Liver (tissue), 9 donors: Measurements from ENCODE around the gene FAM163A. TPM values are rescaled to one million over a fixed set of nuclear protein-coding genes. Genes with fewer than 3 reads are reported as not detected.

ENCODE experiments used
- DNase-seq: peaks from one replicate; pipeline ENCODE4 v3.0.0-alpha.2; 2017; ENCODE audit warnings: low spot score
- H3K27ac ChIP-seq, 2 donors: one replicate each; pipeline ENCODE4 v1.7.0; 2013; ENCODE audit warnings: inconsistent platforms in 2 of 2, low read length in 2 of 2, control low read depth in 1 of 2, low read depth in 1 of 2, mild to moderate bottlenecking in 1 of 2
- H3K27me3 ChIP-seq, 4 donors: one replicate each; pipeline versions ENCODE4 v1.6.1 to v1.7.0; 2013; ENCODE audit warnings: low read length in 3 of 4, inconsistent platforms in 1 of 4, mild to moderate bottlenecking in 1 of 4, moderate library complexity in 1 of 4; ENCODE audit not compliant: control insufficient read depth in 4 of 4, insufficient read depth in 4 of 4
- H3K36me3 ChIP-seq, 4 donors: one replicate each; pipeline versions ENCODE4 v1.6.1 to v1.7.0; 2013; ENCODE audit warnings: low read length in 3 of 4, mild to moderate bottlenecking in 3 of 4, low read depth in 1 of 4, moderate library complexity in 1 of 4; ENCODE audit not compliant: control insufficient read depth in 4 of 4, insufficient read depth in 3 of 4
- H3K4me1 ChIP-seq, 4 donors: one replicate each; pipeline versions ENCODE4 v1.6.1 to v1.7.0; 2013; ENCODE audit warnings: low read length in 3 of 4, mild to moderate bottlenecking in 3 of 4, moderate library complexity in 1 of 4; ENCODE audit not compliant: control insufficient read depth in 4 of 4, insufficient read depth in 4 of 4
- H3K4me3 ChIP-seq, 3 donors: one replicate each; pipeline versions ENCODE4 v1.6.1 to v1.7.0; 2013; ENCODE audit warnings: low read length in 3 of 3, control low read depth in 1 of 3, low read depth in 1 of 3, mild to moderate bottlenecking in 1 of 3
- H3K9ac ChIP-seq, 2 donors: one replicate each; pipeline ENCODE4 v1.7.0; 2013; ENCODE audit warnings: low read length in 2 of 2, mild to moderate bottlenecking in 2 of 2, moderate library complexity in 2 of 2, control low read depth in 1 of 2, low read depth in 1 of 2
- H3K9me3 ChIP-seq, 4 donors: one replicate each; pipeline versions ENCODE4 v1.6.1 to v1.7.0; 2013; ENCODE audit warnings: low read length in 3 of 4; ENCODE audit not compliant: control insufficient read depth in 4 of 4
- EGR1 ChIP-seq, 2 donors: IDR thresholded peaks; 2 replicates each; pipeline ENCODE4 v1.6.1; 2016 to 2018; ENCODE audit warnings: antibody characterized with exemption in 2 of 2, low read depth in 2 of 2
- FOXA1 ChIP-seq: IDR thresholded peaks from 2 replicates; pipeline ENCODE4 v1.6.1; 2016; ENCODE audit warnings: antibody characterized with exemption
- FOXA2 ChIP-seq: IDR thresholded peaks from 2 replicates; pipeline ENCODE4 v1.6.1; 2016; ENCODE audit warnings: antibody characterized with exemption
- GABPA ChIP-seq, 2 donors: IDR thresholded peaks in 1 of 2; conservative IDR thresholded peaks in 1 of 2; 2 replicates each; pipeline ENCODE4 v1.6.1; 2016; ENCODE audit warnings: antibody characterized with exemption in 2 of 2, mild to moderate bottlenecking in 1 of 2, moderate library complexity in 1 of 2
- HNF4A ChIP-seq, 2 donors: conservative IDR thresholded peaks; 2 replicates each; pipeline ENCODE4 v1.6.1; 2016; ENCODE audit warnings: antibody characterized with exemption in 2 of 2, mild to moderate bottlenecking in 2 of 2
- HNF4G ChIP-seq: IDR thresholded peaks from 2 replicates; pipeline ENCODE4 v1.6.1; 2016; ENCODE audit warnings: antibody characterized with exemption
- JUND ChIP-seq, 2 donors: IDR thresholded peaks; 2 replicates each; pipeline ENCODE4 v1.6.1; 2016; ENCODE audit warnings: antibody characterized with exemption in 2 of 2
- NR2F2 ChIP-seq: IDR thresholded peaks from 2 replicates; pipeline ENCODE4 v1.6.1; 2016; ENCODE audit warnings: antibody characterized with exemption
- RAD21 ChIP-seq, 2 donors: IDR thresholded peaks; 2 replicates each; pipeline ENCODE4 v1.6.1; 2016; ENCODE audit warnings: antibody characterized with exemption in 2 of 2, mild to moderate bottlenecking in 2 of 2
- SP1 ChIP-seq: IDR thresholded peaks from 2 replicates; pipeline ENCODE4 v1.6.1; 2018; ENCODE audit warnings: antibody characterized with exemption, mild to moderate bottlenecking
- TAF1 ChIP-seq: conservative IDR thresholded peaks from 2 replicates; pipeline ENCODE4 v1.6.1; 2016; ENCODE audit warnings: antibody characterized with exemption, mild to moderate bottlenecking
- WGBS: extraction: QIAGEN DNeasy Blood & Tissue Kit; methylation state at CpG from one replicate; pipeline ENCODE4 v1.1.7; 2013; 5-methylcytosine and 5-hydroxymethylcytosine counted together
- polyA plus RNA-seq, 2 donors: library from polyadenylated mRNA; stranded (reverse) in 1 of 2; unstranded in 1 of 2; fragments of 200-250 nt in 1 of 2; fragments of >200 nt in 1 of 2; fragmentation: Nextera tagmentation in 1 of 2; extraction: Ambion mirVana in 1 of 2; gene quantifications; one replicate each; pipeline versions ENCODE4 v1.2.1 to v1.2.3, GENCODE V29; 2013 to 2015
- total RNA-seq, 2 donors: library from RNA; depleted of rRNA; stranded (reverse); fragments of >200 nt; gene quantifications; one replicate each; pipeline ENCODE4 v1.2.3, GENCODE V29; 2014
- TF ChIP-seq, protein P1 (sequence below): IDR thresholded peaks from 2 replicates; pipeline ENCODE4 v1.6.1; 2016; ENCODE audit warnings: antibody characterized with exemption, mild to moderate bottlenecking
- TF ChIP-seq, protein P2 (sequence below): fragments of 150-350 bp; IDR thresholded peaks from 2 replicates; pipeline ENCODE4 v1.5.1; 2017; ENCODE audit warnings: improper control_type of control experiment, low read depth, low read length; ENCODE audit not compliant: missing input control
- TF ChIP-seq, protein P3 (sequence below): IDR thresholded peaks from 2 replicates; pipeline ENCODE4 v1.6.1; 2016; ENCODE audit warnings: antibody characterized with exemption
- TF ChIP-seq, protein P4 (sequence below): IDR thresholded peaks from 2 replicates; pipeline ENCODE4 v1.6.1; 2016; ENCODE audit warnings: antibody characterized with exemption
- TF ChIP-seq, protein P5 (sequence below): IDR thresholded peaks from 2 replicates; pipeline ENCODE4 v1.6.1; 2016; ENCODE audit warnings: antibody characterized with exemption
- donor health status: healthy.
- donor health status: healthy.
- donor health status: healthy.
- donor health status: healthy.
- donor health status: healthy.

Gene FAM163A
- total and polyA plus RNA-seq, 4 donors: 0.07 TPM; not detected in 3

DNA sequence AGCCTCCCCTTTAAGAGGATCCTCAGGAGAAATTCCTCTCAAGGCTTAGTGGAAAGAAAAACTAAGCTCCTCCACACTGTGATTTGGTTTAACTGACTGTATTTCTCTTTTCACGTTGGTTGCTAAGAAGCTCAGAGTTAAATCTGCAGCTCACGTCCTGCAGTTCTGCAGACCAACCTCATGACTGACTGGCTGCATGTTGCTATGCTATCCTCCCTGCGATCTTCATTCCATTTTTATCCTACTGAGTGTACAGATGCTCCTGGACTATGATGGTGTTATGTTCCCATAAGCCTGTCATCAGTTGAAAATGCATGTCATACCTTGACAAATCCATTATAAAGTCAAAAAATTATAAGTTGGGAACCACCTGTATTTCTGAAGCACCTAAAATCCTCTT is 34.6 kb downstream of the FAM163A start:
- Histone ChIP-seq H3K36me3 (no peaks in the 10 kb centered on the region), H3K27ac (no peak overlapping the region), H3K9me3 (peaks cover 0 to 2% (median under 1%) of the 10 kb centered on the region in 4 donors), H3K4me3 (no peak overlapping the region), H3K4me1 (no peaks in the 10 kb centered on the region), H3K27me3 (no peaks in the 10 kb centered on the region), H3K9ac (no peak overlapping the region)
- no peak for TF ChIP-seq EGR1 (IDR thresholded peaks at IDR 0.05; ENCODE audit: low read depth in 2 of 2)
- TF ChIP-seq, protein P1, sequence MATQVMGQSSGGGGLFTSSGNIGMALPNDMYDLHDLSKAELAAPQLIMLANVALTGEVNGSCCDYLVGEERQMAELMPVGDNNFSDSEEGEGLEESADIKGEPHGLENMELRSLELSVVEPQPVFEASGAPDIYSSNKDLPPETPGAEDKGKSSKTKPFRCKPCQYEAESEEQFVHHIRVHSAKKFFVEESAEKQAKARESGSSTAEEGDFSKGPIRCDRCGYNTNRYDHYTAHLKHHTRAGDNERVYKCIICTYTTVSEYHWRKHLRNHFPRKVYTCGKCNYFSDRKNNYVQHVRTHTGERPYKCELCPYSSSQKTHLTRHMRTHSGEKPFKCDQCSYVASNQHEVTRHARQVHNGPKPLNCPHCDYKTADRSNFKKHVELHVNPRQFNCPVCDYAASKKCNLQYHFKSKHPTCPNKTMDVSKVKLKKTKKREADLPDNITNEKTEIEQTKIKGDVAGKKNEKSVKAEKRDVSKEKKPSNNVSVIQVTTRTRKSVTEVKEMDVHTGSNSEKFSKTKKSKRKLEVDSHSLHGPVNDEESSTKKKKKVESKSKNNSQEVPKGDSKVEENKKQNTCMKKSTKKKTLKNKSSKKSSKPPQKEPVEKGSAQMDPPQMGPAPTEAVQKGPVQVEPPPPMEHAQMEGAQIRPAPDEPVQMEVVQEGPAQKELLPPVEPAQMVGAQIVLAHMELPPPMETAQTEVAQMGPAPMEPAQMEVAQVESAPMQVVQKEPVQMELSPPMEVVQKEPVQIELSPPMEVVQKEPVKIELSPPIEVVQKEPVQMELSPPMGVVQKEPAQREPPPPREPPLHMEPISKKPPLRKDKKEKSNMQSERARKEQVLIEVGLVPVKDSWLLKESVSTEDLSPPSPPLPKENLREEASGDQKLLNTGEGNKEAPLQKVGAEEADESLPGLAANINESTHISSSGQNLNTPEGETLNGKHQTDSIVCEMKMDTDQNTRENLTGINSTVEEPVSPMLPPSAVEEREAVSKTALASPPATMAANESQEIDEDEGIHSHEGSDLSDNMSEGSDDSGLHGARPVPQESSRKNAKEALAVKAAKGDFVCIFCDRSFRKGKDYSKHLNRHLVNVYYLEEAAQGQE: no peak
- TF ChIP-seq TAF1: no peak
- TF ChIP-seq FOXA2: no peak
- no peak for TF ChIP-seq NR2F2
- TF ChIP-seq, protein P2, sequence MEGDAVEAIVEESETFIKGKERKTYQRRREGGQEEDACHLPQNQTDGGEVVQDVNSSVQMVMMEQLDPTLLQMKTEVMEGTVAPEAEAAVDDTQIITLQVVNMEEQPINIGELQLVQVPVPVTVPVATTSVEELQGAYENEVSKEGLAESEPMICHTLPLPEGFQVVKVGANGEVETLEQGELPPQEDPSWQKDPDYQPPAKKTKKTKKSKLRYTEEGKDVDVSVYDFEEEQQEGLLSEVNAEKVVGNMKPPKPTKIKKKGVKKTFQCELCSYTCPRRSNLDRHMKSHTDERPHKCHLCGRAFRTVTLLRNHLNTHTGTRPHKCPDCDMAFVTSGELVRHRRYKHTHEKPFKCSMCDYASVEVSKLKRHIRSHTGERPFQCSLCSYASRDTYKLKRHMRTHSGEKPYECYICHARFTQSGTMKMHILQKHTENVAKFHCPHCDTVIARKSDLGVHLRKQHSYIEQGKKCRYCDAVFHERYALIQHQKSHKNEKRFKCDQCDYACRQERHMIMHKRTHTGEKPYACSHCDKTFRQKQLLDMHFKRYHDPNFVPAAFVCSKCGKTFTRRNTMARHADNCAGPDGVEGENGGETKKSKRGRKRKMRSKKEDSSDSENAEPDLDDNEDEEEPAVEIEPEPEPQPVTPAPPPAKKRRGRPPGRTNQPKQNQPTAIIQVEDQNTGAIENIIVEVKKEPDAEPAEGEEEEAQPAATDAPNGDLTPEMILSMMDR: no peak
- no peak for TF ChIP-seq GABPA (IDR thresholded peaks at IDR 0.05 in 1 of 2, conservative IDR thresholded peaks at IDR 0.05 in 1 of 2)
- TF ChIP-seq, protein P3, sequence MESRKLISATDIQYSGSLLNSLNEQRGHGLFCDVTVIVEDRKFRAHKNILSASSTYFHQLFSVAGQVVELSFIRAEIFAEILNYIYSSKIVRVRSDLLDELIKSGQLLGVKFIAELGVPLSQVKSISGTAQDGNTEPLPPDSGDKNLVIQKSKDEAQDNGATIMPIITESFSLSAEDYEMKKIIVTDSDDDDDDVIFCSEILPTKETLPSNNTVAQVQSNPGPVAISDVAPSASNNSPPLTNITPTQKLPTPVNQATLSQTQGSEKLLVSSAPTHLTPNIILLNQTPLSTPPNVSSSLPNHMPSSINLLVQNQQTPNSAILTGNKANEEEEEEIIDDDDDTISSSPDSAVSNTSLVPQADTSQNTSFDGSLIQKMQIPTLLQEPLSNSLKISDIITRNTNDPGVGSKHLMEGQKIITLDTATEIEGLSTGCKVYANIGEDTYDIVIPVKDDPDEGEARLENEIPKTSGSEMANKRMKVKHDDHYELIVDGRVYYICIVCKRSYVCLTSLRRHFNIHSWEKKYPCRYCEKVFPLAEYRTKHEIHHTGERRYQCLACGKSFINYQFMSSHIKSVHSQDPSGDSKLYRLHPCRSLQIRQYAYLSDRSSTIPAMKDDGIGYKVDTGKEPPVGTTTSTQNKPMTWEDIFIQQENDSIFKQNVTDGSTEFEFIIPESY: no peak
- TF ChIP-seq, protein P4, sequence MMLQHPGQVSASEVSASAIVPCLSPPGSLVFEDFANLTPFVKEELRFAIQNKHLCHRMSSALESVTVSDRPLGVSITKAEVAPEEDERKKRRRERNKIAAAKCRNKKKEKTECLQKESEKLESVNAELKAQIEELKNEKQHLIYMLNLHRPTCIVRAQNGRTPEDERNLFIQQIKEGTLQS: no peak
- TF ChIP-seq JUND (IDR thresholded peaks at IDR 0.05): no peak
- no peak for TF ChIP-seq SP1
- TF ChIP-seq HNF4A (conservative IDR thresholded peaks at IDR 0.05): no peak
- TF ChIP-seq HNF4G: no peak
- TF ChIP-seq RAD21 (IDR thresholded peaks at IDR 0.05): no peak
- DNase-seq: no peak
- WGBS: 90% methylated on average over 3 of the region's 3 CpGs

DNA sequence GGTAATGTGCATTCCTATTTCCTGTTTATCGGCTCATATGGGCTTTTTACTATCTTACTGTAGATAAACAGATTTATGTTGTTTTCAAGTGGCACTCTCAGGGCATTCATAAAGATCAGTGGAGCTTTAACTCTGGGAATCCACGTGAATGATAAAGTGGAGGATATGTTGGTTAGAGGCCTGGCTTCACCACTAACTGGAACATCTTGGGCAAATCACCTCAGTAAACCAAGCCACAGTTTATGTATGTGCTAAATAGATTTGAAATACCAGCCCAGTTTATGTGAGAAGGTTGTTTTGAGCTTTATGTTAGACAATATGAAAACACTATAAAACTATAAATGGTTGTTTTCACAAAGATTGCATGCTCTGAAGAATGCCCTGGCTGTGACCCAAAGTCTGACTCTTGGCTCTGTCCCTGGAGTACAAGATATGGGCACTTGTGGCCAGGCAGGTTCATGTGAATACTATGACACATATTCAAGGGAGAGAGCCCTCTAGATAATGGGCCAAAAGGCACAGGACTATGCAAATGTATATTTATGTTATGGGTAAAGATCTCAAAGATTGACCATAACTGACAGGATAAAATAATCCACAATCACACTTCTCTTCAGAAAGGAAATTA is 36.7 kb downstream of the FAM163A start:
- H3K4me3 ChIP-seq: no peak overlapping the region
- no peaks in the 10 kb centered on the region for H3K27me3 ChIP-seq
- no peaks in the 10 kb centered on the region for H3K36me3 ChIP-seq
- no peak for DNase-seq
- H3K9me3 ChIP-seq: no peaks in the 10 kb centered on the region
- H3K27ac ChIP-seq: no peak overlapping the region
- TF ChIP-seq EGR1 (IDR thresholded peaks at IDR 0.05; ENCODE audit: low read depth in 2 of 2): no peak
- TF ChIP-seq JUND (IDR thresholded peaks at IDR 0.05): no peak
- TF ChIP-seq, protein P5, sequence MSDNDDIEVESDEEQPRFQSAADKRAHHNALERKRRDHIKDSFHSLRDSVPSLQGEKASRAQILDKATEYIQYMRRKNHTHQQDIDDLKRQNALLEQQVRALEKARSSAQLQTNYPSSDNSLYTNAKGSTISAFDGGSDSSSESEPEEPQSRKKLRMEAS: no peak
- TF ChIP-seq GABPA (IDR thresholded peaks at IDR 0.05 in 1 of 2, conservative IDR thresholded peaks at IDR 0.05 in 1 of 2): no peak
- TF ChIP-seq HNF4A (conservative IDR thresholded peaks at IDR 0.05): no peak
- TF ChIP-seq FOXA1: no peak
- TF ChIP-seq SP1: no peak
- TF ChIP-seq, protein P1: no peak
- TF ChIP-seq, protein P4: no peak
- H3K4me1 ChIP-seq: no peaks in the 10 kb centered on the region
- 75% methylated on average over 2 of the region's 2 CpGs for WGBS
- no peak overlapping the region for H3K9ac ChIP-seq
